C4-2B (cell line): ENCODE results near the gene RASA2.

Source experiments
- ZFX ChIP-seq: fragments of 450-650 bp; IDR thresholded peaks from 2 replicates; pipeline ENCODE4 v1.6.1; 2017
- TF ChIP-seq, protein P1 (sequence below): fragments of 450-650 bp; conservative IDR thresholded peaks from 2 replicates; pipeline ENCODE4 v1.5.1; 2017; ENCODE audit warnings: mild to moderate bottlenecking

DNA sequence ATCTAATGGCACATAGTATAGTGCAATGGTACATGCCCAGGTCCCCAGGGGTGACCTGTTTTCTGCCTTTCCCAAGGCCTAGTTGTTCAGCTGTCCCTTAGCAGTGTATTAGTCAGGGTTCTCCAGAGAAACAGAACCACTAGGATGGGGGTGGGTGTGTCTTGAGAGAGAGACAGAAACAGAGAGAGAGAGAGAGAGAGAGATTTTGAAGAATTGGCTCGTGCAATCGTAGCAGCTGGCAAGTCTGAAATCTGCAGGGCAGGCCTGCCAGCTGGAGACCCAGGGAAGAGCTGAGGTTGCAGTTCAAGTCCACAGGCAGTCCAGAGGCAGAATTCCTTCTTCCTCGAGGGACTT is 160.7 kb downstream of the RASA2 start:
- TF ChIP-seq, protein P1, sequence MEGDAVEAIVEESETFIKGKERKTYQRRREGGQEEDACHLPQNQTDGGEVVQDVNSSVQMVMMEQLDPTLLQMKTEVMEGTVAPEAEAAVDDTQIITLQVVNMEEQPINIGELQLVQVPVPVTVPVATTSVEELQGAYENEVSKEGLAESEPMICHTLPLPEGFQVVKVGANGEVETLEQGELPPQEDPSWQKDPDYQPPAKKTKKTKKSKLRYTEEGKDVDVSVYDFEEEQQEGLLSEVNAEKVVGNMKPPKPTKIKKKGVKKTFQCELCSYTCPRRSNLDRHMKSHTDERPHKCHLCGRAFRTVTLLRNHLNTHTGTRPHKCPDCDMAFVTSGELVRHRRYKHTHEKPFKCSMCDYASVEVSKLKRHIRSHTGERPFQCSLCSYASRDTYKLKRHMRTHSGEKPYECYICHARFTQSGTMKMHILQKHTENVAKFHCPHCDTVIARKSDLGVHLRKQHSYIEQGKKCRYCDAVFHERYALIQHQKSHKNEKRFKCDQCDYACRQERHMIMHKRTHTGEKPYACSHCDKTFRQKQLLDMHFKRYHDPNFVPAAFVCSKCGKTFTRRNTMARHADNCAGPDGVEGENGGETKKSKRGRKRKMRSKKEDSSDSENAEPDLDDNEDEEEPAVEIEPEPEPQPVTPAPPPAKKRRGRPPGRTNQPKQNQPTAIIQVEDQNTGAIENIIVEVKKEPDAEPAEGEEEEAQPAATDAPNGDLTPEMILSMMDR: no peak
- no peak for TF ChIP-seq ZFX
